NCI-H2081 treated with DMSO at 0.1 percent for 48 hours (cell line): Measurements from ENCODE around the gene LRBA.
"Not testable (repeated sequence)": the region's sequence is repeated elsewhere in the genome, so short reads cannot be mapped to it uniquely, and the experiment has no call there.

Experiments used
- DNase-seq: peaks from one replicate; lab custom pipeline; 2025; lab: John Stamatoyannopoulos, UW

The LRBA gene

DNA sequence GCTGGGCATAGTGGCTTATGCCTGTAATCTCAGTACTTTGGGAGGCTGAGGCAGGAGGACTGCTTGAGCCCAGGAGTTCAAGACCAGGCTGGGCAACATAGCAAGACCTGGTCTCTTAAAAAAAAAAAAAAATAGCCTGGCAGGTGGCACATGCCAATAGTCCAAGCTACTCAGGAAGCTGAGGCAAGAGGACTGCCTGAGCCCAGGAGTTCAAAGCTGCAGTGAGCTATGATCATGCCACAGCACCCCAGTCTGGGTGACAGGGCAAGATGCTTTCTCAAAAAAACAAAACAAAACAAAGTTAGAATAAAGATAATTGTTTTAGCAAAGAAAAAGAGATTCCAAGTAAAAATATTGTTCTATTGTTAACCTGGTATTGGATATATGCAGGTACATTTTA is 75.0 kb downstream of the LRBA start:
- DNase-seq: no peak

DNA sequence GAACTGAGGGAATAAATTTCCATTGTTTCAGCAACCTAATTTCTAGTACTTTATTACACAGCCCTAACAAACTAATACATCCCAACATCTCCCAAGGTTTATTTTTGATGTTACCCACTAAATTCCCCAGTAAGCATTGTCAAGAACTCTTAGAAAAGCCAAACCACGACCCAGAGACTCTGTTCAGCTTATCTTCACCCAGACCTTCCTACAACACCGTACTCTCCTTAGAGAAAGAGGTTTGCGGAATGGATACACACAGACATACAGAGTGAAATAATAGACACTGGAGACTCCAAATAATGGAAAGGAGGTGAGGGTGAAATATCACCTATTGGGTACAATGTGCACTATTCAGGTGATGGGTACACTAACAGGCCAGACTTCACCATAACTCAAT is 75.6 kb downstream of the LRBA start:
- no peak for DNase-seq

DNA sequence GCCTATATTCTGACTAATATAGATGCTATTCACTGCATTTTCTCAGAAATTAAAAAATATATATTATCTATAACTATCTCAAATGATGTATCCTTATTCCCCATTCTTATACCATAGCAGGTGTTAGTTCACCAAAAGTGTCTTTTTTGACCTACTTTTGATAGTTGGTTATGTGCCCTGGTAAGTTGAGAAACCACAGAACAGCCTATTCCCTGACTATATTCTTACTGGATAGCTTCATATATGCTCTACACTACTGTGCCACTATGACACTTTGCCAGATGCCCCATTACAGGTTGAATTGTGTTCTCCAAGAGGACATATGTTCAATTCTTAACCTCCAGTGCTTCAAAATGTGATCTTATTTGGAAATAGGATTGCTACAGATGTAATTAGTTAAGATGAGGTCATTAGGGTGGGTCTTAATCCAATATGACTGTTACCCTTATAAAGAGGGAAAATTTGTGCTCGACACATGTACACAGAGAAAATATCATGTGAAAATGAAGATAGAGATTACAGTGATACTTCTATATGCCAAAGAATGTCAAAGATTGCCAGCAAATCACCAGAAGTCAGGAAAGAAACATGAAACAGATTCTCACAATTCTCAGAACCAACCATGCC is 76.1 kb downstream of the LRBA start:
- DNase-seq: no peak

DNA sequence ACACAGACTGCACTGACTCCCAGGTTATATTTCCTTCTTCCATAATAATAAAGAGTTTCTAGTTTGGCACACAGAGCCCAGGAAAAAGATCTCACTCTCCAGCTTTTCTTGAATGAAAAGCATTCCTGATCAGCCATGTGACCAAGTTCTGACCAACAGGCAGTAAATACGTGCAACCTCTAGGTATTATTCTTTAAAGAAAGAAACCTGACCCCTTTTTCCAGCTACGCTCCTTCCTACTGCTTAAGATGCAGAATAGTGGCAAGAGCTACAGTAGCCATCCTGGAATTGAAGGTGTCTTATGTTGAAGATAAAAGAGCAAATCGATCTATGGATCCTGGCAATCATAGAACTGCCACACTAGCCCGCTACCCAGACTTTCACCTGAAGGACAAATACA is 76.7 kb downstream of the LRBA start:
- no peak for DNase-seq

DNA sequence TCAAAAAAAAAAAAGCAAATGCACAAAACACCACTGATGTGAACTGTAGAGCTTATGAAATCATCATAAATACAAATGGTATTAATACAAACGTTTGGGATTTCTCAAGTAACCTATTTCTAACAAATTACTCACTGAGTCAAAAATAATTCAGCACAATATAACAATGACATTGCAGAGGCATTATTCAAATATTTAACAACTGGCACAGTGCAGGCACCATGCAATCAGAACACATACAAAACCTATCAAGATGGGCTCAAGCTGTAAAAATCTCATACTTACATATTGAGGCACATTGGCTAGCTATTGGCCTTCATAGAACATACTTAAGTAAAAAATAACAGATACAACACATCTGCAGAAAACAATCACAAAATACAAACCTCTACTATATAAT is 81.1 kb downstream of the LRBA start:
- no peak for DNase-seq

DNA sequence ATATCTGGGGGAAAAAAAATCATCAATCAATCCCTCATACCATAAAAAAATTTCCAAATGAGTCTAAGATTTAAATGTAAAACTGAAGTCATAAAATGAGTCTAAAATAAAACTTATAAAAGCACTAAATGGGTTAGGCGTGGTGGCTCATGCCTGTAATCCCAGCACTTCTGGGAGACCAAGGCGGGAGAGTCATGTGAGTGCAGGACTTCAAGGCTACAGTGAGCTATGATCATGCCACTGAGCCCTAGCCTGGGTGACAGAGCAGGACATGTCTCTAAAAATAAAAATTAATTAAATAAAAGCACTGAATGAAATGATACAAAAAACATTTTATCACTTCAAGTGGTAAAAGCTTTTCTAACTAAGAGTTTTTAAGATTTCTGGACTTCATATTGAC is 83.3 kb downstream of the LRBA start:
- DNase-seq: no peak

DNA sequence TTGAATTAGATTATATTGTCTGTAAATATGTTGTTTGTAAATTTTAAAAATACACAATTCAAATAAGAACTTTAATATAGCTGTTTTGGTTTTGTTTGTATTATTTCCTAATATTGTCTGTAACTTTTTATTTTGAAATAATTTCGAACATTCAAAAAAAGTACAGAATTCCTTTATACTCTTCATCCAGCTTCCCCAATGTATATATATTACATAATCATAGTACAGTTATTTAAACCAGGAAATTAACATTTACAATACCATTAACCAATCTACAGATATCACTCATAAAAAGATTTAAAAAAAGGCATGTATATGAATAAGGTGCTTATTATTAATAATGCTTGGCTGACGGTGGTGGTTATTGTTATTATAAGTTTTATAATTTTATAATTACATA is 84.1 kb downstream of the LRBA start:
- no peak for DNase-seq

DNA sequence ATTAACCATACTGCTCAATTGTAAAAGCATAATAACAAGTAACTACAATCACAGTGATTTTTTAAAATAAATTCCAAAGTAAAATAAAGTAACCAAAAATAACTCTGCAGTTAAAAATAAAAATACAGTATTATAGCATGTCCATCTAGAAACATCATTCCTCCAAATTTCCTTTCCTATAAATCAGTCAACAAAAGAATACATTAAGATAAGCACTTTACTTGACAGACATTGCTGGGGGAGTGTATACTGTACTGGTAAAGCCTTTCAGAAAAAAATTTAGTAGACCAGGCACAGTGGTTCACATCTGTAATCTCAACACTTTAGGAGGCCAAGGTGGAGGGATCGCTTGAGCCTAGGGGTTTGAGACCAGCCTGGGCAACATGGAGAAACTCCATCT is 91.1 kb downstream of the LRBA start:
- no peak for DNase-seq

DNA sequence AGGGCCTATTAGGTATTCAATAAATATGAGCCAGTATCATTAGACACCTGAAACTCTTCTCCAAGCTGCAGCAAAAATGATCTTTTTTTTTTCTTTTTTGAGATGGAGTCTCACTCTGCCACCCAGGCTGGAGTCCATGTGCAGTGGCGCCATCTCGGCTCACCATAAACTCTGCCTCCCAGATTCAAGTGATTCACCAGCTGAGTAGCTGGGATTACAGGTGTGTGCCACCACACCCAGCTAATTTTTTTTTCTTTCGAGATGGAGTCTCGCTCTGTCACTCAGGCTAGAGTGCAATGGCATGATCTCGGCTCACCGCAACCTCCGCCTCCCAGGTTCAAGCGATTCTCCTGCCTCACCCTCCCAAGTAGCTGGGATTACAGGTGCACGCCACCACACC is 93.6 kb downstream of the LRBA start:
- not testable (repeated sequence) for DNase-seq

DNA sequence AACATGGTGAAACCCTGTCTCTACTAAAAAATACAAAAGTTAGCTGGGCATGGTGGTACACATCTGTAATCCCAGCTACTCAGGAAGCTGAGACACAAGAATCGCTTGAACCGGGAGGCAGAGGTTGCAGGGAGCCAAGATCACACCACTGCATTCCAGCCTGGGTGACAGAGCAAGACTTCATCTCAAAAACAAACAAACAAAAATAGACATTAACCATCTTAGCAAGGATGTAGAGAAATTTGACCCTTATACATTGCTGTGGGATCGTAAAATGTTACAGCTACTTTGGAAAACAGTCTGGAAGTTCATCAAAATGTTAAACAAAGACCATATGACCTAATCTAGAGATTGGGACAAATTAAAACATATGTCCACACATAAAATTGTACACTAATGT is 96.5 kb downstream of the LRBA start:
- not testable (repeated sequence) for DNase-seq

DNA sequence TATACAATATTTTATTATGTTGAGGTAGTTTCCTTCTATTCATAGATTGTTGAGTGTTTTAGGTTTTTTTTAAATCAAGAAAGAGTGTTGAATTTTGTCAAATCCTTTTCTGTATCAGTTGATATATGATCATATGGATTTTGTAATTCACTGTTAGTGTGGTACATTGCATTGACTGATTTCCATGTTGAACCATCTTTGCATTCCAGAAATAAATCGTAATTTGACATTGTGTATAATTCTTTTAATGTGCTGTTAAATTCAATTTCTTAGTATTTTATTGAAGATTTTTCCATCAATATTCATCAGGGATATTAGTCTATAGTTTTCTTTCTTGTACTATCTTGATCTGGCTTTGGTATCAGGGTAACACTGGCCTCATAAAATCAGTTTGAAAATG is 103.8 kb downstream of the LRBA start:
- no peak for DNase-seq

DNA sequence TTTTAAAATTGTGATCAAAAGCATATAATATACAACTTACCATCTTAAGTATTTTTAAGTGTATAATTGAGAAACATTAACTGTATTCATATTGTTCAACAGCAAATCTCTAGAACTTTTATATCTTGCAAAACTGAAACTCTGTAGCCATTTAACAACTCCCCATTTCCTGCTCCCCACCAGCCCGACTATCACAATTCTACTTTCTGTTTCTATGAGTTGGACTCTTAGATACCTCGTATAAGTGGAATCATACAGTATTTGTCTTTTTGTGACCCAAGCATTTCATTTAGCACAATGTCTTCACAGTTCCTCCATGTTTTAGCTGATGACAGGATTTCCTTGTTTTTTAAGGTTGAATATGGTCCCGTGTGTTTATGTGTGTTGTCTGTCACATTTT is 106.0 kb downstream of the LRBA start:
- no peak for DNase-seq

DNA sequence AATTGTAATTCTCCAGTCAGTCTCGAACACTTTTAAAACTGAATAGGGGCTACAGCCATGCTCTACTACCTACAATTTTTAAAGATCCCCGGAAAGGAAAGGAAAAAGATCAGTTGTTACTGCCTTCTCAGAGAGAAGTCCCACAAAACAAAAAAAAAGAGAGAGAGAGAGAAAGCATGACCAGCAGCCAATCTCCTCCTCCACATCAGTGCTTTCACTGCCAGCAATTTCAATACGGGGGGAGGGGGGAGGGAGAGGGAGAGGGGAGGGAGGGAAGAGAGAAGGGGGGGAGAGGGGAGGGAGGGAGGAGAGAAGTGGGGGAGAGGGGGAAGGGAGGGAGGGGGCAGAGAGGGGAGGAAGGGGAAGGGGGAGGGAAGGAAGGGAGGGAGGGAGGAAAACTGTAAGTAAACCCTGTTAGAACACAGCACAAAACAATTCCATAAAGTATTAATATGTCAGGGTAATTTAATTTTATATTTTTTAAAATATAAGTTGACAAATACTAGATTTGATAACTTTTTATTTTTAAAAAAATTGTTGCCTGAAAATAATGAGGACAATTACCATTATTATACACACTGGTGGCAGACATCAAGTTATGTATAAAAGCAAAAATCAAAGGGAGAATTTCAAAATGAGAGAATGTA is 108.0 kb downstream of the LRBA start:
- no peak for DNase-seq

DNA sequence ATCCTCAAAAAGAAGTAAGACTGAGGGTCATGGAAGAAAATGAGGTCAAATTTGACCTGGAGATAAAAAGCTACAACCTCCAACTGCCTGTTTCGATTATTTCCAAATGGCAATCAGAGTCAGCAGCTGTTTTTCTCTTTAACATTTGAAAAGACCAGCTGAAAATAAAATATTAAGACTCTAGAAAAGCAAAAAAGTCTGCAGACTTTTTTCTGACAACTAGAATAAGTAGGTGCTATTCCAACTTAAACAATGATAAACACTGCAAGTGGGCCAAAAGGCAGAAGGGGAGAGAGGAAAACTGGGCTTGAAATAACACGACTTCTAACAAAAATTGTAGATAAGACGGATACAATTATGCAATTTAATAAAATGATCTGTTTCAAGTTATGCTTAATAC is 110.4 kb downstream of the LRBA start:
- DNase-seq: no peak

DNA sequence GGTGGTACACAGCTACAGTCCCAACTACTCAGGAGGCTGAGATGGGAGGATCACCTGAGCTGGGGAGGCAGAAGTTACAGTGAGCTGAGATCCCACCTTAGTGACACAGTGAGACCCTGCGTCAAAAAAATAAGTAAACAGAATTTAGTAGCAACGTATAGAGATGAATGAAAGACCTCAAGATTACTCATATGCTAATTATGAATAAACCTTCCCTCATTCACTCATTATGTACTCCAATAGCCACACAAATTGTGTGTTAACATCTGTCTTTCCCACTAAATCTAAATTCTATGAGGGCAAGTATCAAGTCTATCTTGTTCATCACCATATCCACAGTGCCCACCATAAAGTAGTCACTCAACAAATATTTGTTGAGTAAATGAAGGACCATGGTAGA is 111.5 kb downstream of the LRBA start:
- DNase-seq: no peak

DNA sequence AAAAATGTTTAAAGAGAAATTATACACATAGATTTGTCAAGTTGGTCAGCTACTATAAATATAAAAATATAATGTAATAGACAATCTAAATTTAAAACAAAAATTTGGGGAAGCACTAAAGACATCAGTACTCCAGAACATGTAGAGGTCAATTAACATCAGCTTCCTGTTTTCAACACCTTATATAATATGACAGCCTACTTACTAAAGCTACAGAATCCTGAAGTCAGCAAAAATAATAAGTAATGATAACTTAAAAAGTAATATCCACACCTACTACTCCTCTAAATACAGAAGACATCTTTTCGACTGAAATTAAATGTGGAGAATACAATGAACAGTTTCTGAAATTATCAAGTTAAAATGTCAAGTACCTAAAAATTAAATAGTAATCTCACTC is 118.6 kb downstream of the LRBA start:
- no peak for DNase-seq

DNA sequence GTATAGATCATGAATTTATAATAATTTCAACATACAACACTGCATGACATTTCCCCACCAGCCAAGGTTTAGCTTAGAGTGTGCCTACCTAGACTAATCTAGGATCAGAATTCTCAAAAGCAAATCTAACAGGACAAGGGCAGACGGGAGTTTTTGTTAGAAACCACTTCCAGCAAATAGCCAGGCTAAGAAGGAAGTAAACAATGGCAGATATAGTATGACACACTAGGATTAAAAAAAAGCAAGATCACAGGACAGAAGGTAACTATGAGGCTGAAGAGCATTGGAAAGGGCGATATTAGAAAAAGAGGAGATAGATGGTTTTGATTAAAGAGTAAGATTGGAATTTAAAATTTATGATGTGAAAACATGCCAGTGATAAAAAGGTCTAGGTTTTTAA is 124.8 kb downstream of the LRBA start:
- DNase-seq: no peak

DNA sequence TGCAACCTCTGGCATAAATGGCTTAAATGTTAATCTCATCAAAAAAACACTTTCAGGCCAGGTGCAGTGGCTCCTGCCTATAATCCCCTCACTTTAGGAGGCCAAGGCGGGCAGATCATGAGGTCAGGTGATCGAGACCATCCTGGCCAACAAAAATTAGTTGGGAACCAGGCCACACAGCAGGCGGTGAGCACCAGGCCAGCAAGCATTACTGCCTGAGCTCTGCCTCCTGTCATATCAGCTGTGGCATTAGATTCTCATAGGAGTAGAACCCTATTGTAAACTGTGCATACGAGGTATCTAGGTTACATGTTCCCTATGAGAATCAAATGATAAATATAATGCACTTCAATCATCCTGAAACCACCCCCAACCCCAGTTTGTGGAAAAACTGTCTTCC is 125.8 kb downstream of the LRBA start:
- no peak for DNase-seq

DNA sequence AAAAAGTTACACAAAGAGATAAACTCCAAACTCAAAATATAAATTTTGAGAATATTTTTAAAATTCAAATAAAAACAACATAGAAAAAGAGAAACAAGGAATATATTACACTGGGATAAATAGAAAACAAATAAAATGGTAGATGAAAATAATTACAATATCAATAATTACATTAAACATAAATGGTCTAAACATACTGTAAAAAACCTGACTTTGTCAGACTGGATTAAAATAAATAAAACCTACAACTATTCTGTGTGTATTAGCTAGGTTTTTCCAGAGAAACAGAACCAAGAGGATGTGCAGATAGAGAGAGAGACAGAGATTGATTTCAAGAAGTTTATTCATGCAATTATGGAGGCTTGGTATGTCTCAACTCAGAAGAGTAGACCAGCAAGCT is 126.5 kb downstream of the LRBA start:
- no peak for DNase-seq

DNA sequence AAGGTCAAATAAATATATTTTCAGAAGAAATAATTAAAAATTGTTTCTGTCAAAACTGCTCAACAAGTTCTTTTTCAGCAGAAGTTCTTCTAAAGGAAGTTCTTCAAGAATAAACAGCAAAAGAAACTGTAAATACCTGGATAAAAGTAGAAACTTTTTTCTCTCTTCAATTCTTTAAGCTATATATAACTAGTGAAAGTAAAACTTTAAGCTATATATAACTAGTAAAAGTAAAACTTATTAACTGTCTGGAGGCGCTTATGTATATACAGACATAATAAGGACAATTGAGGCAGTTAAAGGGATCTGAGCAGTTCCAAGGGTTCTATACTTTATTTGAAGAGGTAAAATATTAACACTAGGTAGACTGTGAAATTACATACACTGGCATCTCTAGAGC is 126.9 kb downstream of the LRBA start:
- DNase-seq: no peak

DNA sequence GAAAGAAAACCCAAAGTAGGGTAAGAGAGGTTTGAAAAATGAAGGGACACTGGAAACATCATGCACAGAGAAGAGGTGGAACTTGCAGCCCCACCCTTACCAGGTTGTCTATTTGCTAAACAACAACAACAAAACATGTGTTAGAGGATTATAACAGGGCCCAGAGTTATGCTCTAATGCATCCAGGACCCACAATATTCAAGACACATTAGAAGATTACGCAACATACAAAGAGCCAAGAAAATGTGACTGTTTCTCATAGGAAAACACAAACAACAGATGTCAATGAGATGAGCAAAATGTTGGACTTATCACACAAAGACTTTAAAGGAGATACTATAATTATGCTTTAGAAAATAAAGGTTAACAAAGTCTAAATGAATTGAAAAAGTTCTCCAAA is 128.5 kb downstream of the LRBA start:
- DNase-seq: no peak

DNA sequence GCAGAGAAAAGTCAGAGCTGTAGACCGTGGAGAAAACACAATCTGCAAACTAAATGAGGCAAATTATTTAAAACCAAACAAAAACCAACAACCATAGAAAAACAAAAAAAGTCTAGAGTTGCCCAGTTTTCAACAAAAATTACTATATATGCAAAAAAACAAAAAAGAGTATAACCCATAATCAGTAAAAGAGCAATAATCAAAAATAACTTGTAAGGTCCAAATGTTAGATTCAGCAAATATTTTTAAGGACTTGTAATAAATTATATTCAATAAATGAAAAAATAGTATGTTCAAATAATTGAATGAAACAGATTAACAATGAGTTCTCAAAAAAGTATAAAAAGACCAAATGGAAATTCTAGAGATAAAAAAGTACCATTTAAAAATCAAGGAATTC is 130.5 kb downstream of the LRBA start:
- no peak for DNase-seq

DNA sequence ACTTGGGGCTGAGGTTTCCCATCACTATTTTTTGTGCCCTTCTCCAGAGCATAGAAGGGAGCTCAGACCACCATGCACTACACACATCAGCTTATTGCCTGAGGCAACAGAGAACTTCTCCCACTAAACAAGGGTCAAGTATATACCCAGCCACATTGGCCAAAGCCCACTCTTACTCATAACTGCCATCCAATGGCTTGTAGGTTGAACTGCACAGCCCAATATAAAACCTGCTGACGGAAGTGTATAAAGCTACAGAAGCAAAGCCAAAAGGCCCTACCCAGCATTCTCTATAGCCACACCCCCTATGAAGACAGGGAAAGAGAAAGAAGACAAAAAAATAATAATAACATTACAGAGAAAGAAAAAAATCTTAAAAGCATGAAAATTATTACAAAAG is 139.7 kb downstream of the LRBA start:
- no peak for DNase-seq
